ENCODE results near the gene ZNF792. TPM values are rescaled to one million over a fixed set of nuclear protein-coding genes. Genes with fewer than 3 reads are reported as not detected.
"Not testable (repeated sequence)": the region's sequence is repeated elsewhere in the genome, so short reads cannot be mapped to it uniquely, and the experiment has no call there.

The ZNF792 gene
- total RNA-seq, 4 donors from 2014 or later = 1.7 to 3.5 (median 2.7) TPM

- no peak overlapping the region for H3K4me3 ChIP-seq
- H3K4me1 ChIP-seq = peaks cover 3 to 7% of the 10 kb centered on the region in 2 donors
- H3K36me3 ChIP-seq = no peaks in the 10 kb centered on the region
- no peak overlapping the region for H3K27ac ChIP-seq
- DNase-seq (no peak), ATAC-seq (no peak)
- H3K9me3 ChIP-seq = no peaks in the 10 kb centered on the region
- no peaks in the 10 kb centered on the region for H3K27me3 ChIP-seq
- intact Hi-C loops (cut with DNase I; ENCODE audit: low total_unique reads) (no loop called here), in situ Hi-C loops (cut with MboI; ENCODE audit: low sequenced_read_pairs in 4 of 4) (loop anchor here in 3 of 4 donors (5.0 to 25.0 kb wide), 3 partner anchors 41 to 286 kb away; partner anchors contain the start of gene USF2 (in 1 of the 3))
- TF ChIP-seq POLR2A (IDR thresholded peaks at IDR 0.05) = no peak
- TF ChIP-seq CTCF (IDR thresholded peaks at IDR 0.05 in 4 of 5, conservative IDR thresholded peaks at IDR 0.05 in 1 of 5) = no peak
These were observed 12.6 kb upstream of the ZNF792 start for GRCh38 chr19:34976611-34977010.

GRCh38 chr19:34975056-34975455 lies 11.0 kb upstream of the ZNF792 start:
- no peak for DNase-seq
- in situ Hi-C loops (cut with MboI; ENCODE audit: low sequenced_read_pairs in 4 of 4) = loop anchor here in 3 of 4 donors (5.0 to 25.0 kb wide), 3 partner anchors 42 to 287 kb away; partner anchors contain the start of gene USF2 (in 1 of the 3)
- intact Hi-C loops (cut with DNase I; ENCODE audit: low total_unique reads) = no loop called here

GRCh38 chr19:34974646-34975045 lies 10.6 kb upstream of the ZNF792 start:
- H3K36me3 ChIP-seq = no peaks in the 10 kb centered on the region
- H3K27me3 ChIP-seq = no peaks in the 10 kb centered on the region
- intact Hi-C loops (cut with DNase I; ENCODE audit: low total_unique reads) (loop anchor here (5.0 kb wide), 1 partner anchor 168 kb away; the partner anchor contains the start of gene FXYD7), in situ Hi-C loops (cut with MboI; ENCODE audit: low sequenced_read_pairs in 4 of 4) (loop anchor here in 3 of 4 donors (5.0 to 25.0 kb wide), 3 partner anchors 43 to 288 kb away; partner anchors contain the start of gene USF2 (in 1 of the 3))
- TF ChIP-seq CTCF (IDR thresholded peaks at IDR 0.05 in 4 of 5, conservative IDR thresholded peaks at IDR 0.05 in 1 of 5) = no peak
- TF ChIP-seq POLR2A (IDR thresholded peaks at IDR 0.05) = no peak
- ATAC-seq = no peak
- DNase-seq = no peak
- H3K27ac ChIP-seq = no peak overlapping the region
- H3K9me3 ChIP-seq = no peaks in the 10 kb centered on the region
- peaks cover 3 to 7% of the 10 kb centered on the region in 2 donors for H3K4me1 ChIP-seq
- no peak overlapping the region for H3K4me3 ChIP-seq

More at GRCh38 chr19:34975056-34975455, 11.0 kb upstream of the ZNF792 start:
- Histone ChIP-seq H3K27me3 (no peaks in the 10 kb centered on the region), H3K9me3 (no peaks in the 10 kb centered on the region), H3K27ac (no peak overlapping the region), H3K4me3 (no peak overlapping the region), H3K36me3 (no peaks in the 10 kb centered on the region), H3K4me1 (peaks cover 3 to 7% of the 10 kb centered on the region in 2 donors)
- TF ChIP-seq CTCF (IDR thresholded peaks at IDR 0.05 in 4 of 5, conservative IDR thresholded peaks at IDR 0.05 in 1 of 5) = no peak
- no peak for TF ChIP-seq POLR2A (IDR thresholded peaks at IDR 0.05)
- no peak for ATAC-seq

- H3K27me3 ChIP-seq = no peaks in the 10 kb centered on the region
- H3K4me3 ChIP-seq = no peak overlapping the region
- H3K9me3 ChIP-seq = no peaks in the 10 kb centered on the region
- TF ChIP-seq POLR2A (IDR thresholded peaks at IDR 0.05) = no peak
- TF ChIP-seq CTCF (IDR thresholded peaks at IDR 0.05 in 4 of 5, conservative IDR thresholded peaks at IDR 0.05 in 1 of 5) = no peak
- no peaks in the 10 kb centered on the region for H3K36me3 ChIP-seq
- in situ Hi-C loops (cut with MboI; ENCODE audit: low sequenced_read_pairs in 4 of 4) (loop anchor here in 2 of 4 donors (5.0 to 10.0 kb wide), 2 partner anchors 45 to 113 kb away; no protein-coding TSS in a partner anchor), intact Hi-C loops (cut with DNase I; ENCODE audit: low total_unique reads) (loop anchor here (5.0 kb wide), 1 partner anchor 170 kb away; the partner anchor contains the start of gene FXYD7)
- no peak for DNase-seq
- no peak for ATAC-seq
- H3K4me1 ChIP-seq = peaks cover 3 to 7% of the 10 kb centered on the region in 2 donors
- no peak overlapping the region for H3K27ac ChIP-seq
These were observed 8.2 kb upstream of the ZNF792 start for GRCh38 chr19:34972163-34972705.

GRCh38 chr19:34970185-34970780 lies 6.3 kb upstream of the ZNF792 start:
- intact Hi-C loops (cut with DNase I; ENCODE audit: low total_unique reads) = loop anchor here (5.0 kb wide), 1 partner anchor 172 kb away; the partner anchor contains the start of gene FXYD7

More at GRCh38 chr19:34970185-34970780, 6.3 kb upstream of the ZNF792 start:
- H3K36me3 ChIP-seq, H3K27ac ChIP-seq, H3K4me1 ChIP-seq, DNase-seq, ATAC-seq, H3K27me3 ChIP-seq, H3K4me3 ChIP-seq, H3K9me3 ChIP-seq: not testable (repeated sequence)
- in situ Hi-C loops (cut with MboI; ENCODE audit: low sequenced_read_pairs in 4 of 4) = loop anchor here in 2 of 4 donors (5.0 to 10.0 kb wide), 2 partner anchors 47 to 115 kb away; no protein-coding TSS in a partner anchor

All from gastrocnemius medialis (tissue), 4 donors.